T-helper 2 cell treated with Interferon-gamma antibody and Interleukin-4, amounts not matched to agents 100 ng/mL and 5 ng/mL, for 36 hours (primary cell): ENCODE data around the gene RELN. TPM values are rescaled to one million over a fixed set of nuclear protein-coding genes. Genes with fewer than 3 reads are reported as not detected.

Experiments
- intact Hi-C: fragments of 100-400 bp; cut with micrococcal nuclease; formaldehyde crosslinking; loops from one replicate; pipeline ENCODE4 v1.15.1; 2023
- total RNA-seq: library from RNA; stranded (reverse); gene quantifications from 2 replicates; pipeline ENCODE4 v1.2.3, GENCODE V29; 2022

RELN gene
- total RNA-seq, 1 donor from 2014 or later = not detected

DNA sequence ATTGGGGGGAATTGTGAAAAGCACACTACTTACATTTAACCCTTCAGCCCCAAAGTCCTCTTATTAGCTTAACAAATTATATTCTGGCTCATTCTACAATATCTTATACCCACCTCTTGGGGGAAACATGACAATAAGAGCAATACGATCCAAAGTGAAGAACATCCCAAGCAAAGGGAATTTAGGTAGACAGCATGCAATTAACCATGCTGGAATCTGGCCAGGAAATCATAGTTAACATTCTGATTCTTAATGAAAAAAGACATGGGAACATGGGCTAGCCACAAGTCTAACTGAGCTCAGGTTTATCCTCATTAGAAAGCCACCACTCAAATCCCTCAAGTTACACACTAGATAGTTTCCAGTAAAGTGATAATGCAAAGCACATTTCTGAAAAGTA lies 301.5 kb downstream of the RELN start:
- intact Hi-C loops = no loop called here

DNA sequence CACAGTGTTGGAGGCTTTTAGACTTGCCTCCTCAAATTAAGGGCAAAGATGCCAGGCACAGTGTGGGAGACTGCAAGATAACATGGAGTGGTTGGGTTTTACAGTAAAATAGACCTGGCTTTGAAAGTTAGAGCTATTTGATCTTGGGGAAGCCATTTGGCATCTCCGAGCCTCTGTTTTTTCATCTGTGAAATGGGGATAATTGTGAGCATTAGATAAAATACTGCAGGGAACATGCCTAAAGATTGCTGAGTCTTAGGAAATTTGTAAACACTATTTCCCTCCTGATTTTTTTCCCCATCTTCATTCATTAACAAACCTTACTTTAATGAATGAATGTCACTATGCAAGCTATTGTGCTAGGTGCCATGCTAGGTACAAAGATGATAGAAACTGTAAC lies 302.2 kb downstream of the RELN start:
- intact Hi-C loops = no loop called here

DNA sequence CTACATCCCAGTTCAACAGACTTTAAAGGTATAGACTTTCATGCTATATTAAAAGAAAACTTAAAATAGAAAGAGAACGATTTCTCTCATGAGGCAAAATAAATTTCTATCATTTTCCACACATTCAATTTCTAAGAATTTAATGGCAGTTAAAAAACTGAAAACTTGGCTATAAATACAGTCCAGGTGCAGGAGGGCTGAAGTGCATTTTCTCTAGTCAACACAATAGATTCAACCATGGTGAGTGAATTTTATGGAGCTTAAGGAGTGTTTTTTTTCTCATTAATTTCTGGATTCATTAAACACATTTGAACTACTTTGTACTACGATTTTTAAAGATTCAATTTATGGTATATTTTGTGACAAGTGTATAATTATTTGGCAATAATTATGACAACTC lies 302.7 kb downstream of the RELN start:
- intact Hi-C loops = no loop called here

DNA sequence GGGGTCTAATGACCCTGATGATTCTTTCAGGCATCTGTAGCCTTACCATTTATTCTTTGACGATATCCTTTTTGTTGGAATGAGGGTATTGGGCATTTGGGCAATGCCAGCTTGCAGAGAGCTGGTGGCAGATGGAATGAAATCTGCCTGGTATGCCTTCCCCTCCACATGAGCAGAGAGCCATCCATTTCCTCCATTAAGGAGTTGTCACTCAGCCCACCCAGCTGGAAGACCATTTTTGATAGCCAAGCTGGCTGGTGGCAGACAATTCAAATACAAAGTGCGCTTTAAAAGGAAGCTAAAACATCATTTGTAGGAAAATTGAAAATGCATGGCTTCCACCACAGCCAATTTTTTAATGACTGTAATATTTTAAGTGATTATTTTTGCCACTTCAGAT lies 303.4 kb downstream of the RELN start:
- intact Hi-C loops = no loop called here

DNA sequence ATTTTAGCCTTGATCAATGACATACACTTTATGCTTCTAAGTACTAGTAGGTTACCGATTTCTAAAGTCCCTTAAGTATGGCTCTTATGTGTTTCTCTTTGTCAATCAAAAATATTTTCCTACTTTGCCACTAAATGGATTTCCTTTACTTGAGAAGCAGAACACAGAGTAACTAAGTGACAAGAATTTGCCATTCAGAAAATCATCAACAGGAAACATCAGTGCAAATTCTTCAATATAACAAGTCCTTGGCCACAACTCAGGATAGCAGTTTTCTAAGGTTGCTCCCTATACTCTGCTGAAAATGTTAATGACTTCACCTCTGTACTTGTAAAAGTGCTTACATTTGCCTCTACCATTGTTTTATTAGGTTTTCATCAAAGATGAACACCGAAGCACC lies 303.8 kb downstream of the RELN start:
- intact Hi-C loops = no loop called here

DNA sequence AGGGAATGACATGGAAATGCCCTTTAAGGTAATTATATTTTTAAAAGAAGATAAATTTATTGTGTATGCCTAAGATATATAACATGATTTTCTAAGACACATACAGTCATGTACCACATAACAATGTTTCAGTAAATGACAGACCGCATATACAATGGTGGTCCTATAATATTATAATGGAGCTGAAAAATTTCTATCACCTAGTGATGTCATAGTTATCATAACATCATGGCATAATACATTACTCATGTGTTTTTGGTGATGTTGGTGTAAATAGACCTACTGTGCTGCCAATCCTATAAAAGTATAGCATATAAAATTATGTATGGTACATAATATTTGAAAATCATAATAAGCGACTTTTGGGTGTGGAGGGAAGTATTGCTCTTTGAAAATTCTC lies 306.1 kb downstream of the RELN start:
- intact Hi-C loops = no loop called here

DNA sequence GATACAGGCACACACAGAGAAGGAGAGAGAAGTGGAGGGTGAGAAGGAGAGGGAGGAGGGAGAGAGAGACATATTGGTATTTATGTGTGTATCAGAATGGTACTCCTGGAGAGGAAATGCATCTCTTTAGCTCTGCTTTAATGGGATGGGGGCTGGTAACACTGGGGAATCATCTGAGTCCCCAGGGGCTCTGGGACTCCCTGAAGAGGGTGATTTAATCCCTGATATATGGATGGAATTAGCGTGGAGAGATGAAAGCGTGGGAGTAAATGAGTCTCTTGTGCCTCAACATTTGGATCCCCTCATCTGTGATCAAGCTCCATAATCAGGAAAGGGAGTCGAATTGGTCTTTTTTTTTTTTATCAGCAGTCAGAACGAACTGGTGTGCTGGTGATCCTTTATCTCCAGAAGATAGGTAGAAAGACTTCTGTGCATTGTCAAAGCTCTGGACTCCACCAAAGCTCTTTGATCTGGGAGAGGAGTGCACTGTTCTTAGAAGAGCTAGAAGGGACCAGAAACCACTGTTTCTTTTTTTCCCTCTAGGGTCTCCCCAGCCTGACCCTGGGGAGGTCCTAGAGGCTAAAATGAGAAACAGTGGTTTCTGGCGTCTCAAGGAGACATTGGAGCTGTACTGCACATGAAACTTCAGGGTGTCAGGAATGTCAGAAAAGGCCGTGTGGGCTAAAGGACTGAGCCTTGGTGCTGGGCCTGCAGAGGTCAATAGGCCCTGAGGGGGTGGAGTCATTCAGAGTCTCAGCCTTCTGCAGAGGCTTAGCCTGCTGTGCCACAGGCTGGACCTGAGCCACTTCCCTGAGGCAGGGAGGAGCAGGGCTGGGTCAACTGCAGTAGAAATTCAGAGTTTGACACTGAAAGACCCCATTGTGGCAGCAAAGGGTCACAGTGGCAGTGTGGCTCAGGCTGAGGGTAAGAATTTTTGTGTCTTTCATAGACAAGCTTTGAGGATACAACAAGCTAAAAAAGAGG lies 309.0 kb downstream of the RELN start:
- intact Hi-C loops = no loop called here

DNA sequence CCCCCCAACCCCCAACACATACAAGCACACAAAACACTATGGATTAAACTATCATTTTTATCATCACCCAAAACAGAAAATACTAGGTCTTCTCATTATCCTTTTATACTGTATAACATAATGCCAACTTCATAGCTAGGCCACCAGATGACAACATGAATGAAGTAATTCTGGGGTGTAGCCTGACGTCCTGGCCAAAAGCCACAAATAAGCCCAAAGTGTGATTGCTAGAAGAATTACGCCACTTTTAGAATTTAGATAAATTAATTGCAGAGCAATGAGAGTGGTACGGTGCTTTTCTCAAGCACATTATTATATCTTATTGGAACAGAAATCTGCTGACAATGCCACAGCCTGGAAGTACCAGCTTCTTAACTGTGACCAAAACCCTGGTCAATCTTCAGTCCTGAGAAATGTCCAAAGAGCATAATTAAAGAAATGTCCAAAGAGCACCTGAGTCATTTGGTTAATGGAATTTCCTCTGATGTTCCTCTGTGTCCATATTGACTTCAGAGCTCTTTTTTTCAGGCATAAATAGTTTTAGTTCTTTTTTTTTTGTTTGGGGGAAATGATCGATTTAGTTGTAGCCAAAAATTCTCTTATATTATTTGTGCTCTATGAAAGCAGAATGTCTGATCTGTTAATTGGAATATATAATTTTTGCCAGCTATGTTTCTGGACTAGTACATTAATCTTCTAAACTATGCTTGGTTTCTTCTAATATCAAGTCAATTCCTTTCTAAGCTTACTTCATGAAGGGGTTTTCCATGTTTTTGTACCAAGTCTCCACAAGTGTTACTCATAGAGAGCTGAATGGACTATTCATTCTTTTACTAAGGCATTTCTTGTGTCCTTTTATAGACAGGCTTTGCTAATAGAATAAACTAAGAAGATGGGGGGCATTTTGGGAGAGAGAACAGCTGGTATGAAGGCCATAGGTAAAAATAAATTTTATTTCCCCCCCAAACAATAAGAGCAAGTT lies 310.0 kb downstream of the RELN start:
- intact Hi-C loops = no loop called here

DNA sequence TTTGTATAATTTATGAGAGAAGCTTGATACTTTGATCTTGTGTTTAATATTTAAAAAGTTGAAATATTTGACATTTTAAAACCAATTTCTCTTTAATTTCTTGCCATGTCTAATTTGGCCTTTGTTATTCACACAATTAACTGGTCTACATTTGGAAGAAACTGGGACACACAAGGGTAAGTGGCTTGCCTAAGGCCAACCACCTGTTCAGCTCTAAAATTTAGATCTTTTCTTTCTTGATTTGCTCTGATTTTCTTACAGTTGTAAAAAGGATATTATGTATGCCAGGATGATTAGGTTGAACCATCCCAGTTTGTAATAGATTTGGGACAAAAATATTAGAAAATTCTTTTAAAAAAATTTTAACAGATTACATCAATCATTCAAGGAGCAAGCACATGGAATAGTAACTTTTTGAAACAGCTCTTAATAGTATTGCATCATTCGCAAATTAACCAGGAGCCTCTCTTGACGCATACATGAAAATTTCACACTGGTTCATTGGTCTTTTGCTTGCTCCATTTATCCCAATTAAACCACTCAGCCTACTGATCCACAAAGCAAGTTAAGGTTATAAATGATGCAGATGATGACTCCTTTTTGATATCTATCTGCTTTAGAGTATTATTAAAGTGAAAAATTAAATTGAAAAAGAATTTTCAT lies 321.0 kb downstream of the RELN start:
- intact Hi-C loops = no loop called here

DNA sequence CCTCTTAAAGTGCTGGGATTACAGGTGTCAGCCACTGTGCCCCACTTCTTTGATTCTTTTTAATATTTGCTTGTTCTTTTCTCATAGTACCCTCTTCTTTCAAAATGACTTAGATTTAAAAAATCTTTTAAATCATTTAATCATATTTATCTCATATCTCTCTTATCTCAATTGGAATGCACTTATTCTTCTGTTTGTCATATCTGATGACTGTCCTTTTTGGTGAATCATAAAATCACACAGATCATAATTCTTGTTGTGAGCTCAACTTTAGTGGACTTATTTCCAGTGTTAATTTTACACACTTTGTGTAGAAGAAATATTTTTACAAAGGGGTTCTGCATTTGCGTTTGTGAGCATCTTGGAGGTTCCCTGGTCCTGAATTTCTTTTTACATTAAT lies 323.1 kb downstream of the RELN start:
- intact Hi-C loops = no loop called here

DNA sequence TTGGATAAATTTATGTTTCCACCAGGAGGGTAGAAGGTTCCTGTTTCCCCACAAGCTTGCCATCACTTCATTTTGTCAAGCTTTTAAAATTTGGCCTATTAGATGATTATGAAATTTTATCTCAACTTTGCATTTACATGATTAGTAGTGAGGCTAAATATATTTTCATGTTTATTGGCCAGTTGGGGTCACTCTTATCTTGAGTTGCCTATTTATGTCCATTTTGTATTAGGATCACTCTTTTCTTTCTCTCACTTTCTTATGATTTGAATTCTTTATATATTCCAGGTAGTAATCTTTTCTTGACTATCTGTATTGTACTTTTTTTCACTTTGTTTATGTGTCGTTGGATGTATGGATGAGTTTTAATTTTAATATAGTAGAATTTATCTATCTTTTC lies 324.9 kb downstream of the RELN start:
- intact Hi-C loops = no loop called here

DNA sequence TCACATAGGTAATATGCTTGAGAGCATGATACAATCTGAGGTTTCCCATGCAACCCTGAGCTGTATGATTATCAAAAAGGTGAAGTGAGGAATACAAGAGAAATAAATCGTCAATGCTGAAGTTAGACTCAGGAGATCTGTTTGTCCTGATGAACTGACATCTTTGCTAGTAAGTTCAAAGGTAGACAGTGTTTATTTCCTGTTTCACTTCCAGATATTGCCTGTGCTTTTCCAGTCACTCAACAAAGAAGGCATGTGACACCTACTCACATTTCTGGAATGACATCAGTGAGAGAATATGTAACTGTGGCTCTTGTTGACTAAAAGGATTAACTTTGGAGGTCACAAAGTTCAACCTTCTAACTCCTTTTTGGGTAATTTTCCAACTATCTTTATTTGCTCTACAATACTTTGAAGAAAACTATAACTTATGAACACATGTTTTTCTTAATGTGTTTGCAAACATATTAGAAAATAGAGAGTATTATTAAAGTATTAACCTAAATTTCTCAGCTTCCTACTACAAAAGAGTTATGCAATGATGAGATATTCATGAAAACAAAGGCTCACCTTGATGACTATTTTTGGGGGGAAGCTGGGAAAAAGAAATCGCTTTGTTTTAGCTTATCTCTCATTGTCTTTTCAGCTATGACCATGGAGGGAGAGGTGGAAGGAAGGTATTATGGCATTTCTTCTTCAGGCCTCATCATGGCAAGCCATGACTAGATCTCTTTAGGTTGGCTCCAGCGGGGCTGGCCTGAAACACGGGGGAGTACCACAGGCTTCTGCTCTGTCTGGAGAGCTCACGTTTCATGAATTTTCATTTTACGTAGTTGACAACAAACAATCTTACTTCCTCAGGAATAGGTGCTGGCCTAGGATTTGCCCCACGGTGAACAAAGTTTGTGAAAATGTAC lies 328.7 kb downstream of the RELN start:
- intact Hi-C loops = no loop called here

DNA sequence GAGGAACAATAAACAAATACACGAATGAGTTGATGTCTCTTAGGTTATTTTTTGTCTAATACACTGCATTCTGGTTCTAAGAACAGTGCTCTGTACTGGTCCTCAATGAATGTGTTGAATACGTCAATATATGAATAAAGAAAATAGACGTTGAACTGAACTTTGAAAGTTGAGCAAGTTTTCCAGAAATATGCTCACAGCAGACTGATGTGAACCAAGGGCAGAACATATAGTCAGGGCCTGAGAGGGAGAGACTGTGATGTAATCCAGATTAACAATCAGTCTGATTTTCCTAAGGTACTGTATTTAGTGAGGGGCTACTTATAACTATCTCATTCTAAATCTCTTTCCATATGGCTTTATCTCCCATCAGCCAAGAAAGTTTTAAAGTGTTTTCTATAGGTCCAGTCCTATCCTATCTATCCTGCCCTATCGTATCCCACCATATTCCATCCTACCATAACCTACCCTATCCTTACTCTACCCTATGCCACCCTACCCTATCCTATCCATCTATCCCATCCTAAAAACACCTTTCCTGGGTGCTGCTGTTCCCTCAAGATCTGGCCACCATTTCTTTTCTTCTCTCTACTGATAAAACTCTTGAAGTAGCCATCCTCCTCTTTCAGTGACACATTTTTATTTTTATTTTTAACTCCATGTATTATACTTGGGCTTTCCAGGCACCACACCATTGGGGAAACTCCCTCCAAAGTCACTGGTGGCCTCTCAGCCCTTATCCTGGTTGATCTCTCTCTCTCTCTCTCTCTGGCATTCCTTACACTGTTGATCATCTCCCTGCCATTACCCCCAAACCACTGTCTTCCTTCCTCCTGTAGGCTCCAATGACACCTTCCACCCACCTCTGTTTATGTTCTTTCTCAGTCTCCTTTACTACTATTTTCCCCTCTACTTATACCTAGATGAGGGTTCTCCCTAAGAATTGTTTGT lies 331.1 kb downstream of the RELN start:
- intact Hi-C loops = no loop called here

DNA sequence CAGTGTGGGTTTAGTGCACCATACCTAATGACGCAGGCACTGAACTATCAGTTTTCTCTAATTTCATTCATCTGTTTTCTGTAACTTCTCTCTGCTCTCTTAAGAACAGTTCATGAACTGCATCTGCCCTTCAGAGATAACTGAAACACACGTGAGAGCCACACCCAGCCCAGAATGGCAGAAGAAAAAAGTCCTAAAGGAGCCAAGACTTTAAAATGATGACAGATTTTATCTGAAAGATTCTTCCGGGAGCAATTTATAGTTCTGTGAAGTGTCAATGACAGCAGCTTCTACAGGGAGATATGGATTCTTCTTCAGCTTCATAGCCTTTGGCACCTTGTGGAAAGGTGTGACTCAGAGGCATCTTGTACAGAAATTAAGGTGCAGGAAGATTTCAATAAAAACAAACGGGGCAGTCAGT lies 332.0 kb downstream of the RELN start:
- intact Hi-C loops = no loop called here

DNA sequence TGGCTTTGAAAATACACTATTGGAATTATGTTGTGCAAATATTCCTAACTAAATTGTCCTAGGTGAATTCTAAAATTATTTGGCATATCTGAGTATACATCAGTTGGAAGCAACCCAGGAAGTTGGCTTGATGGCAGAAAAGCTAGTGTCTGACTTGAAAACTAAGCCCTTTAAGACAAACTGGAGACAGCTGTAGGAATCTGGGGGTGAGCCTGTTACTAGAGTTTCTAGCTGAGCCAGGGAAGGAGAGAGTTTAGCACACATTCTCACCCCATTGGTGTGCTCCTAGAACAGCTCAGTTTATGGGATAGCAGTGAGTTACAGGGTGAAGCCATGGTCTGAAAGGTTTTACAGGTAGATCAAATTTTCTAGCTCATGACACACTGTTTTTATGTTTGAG lies 333.2 kb downstream of the RELN start:
- intact Hi-C loops = no loop called here

DNA sequence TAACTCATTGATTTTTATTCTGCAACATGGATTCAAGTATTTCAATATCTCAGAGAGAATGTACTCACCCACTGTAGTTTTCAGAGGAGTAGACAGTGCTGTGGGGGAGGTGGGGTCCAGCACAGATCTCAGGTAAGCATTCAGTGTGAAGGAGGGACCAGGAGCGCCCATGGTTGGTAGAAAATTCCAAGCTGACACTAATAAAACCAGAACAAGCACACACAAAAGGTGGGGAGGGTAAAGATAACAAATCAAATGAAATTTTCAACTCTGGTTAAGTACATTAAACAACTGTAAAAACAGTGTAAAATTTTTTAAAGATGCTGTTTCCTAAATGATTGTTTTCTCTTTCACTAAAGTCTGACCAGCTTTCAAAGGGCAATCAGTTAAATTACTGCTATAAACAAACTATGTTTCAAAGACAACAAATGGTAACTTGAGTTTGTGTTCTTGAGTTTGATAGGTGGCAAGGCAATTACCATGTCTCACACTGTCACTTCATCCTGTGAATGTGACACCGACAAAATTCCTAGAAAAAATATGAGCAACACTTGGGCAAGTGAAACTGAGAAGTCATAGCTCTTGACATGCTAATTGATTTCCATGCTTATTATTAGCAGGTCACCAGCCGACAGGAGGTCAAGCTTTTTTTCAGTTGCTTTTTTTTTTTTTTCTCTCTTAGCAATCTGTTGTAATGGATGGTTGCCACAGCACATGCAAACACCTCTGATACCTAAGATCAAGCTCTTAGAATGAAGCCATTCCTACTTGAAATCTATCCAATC lies 337.7 kb downstream of the RELN start:
- intact Hi-C loops = no loop called here

DNA sequence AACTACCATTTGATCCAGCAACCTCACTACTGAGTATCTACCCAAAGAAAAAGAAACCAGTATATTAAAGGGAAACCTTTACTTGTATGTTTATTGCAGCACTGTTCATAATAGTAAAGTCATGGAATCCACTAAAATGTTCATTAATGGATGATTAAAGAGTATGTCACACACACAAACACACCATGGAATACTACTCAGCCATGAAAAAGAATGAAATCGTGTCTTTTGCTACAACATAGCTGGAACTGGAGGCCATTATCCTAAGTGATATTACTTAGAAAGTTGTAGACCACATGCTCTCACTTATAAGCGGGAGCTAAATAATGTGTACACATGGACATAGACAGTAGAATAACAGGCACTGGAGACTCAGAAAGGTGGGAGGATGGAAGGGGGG lies 340.4 kb downstream of the RELN start:
- intact Hi-C loops = no loop called here

DNA sequence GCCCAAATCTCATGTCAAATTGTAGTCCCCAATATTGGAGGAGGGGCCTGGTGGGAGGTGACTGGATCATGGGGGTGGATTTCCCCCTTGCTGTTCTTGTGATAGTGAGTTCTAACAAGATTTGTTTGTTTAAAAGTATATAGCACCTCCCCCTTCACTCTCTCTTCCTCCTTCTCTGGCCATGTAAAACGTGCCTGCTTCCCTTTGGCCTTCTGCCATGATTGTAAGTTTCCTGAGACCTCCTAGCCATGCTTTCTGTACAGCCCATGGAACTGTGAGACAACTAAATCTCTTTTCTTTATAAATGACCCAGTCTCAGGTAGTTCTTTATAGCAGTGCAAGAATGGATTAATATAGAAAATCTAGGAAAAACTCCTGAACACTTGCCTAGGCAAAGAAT lies 341.3 kb downstream of the RELN start:
- intact Hi-C loops = no loop called here

DNA sequence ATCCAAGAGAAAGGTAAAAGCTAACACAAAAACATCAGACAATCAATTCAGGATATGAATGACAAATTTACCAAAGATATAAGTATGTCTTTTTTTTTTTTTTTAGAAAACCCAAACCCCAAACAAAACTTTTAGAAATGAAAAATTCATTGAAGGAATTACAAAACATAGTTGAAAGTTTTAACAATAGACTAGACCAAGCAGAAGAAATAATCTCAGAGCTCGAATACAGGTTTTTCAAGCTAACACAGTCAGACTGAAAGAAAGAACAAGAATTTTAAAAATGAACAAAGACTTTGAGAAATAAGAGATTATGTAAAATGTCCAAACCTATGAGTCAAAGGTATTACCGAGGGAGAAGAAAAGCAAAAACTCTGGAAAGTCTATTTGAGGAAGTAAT lies 345.1 kb downstream of the RELN start:
- intact Hi-C loops = no loop called here
